ENCODE results near the gene PIM1. TPM values are rescaled to one million over a fixed set of nuclear protein-coding genes. Genes with fewer than 3 reads are reported as not detected.
A peak's percentile ranks its signal among the peaks of the same experiment; 100 is the strongest.

Gene PIM1
- total RNA-seq, 1 donor from 2014 or later = 28.9 TPM

- H3K4me1 ChIP-seq = no peaks in the 10 kb centered on the region
- H3K9me3 ChIP-seq (replicated peaks) = no peaks in the 10 kb centered on the region
- DNase-seq = no peak
- no peaks in the 10 kb centered on the region for H3K36me3 ChIP-seq
- H3K4me3 ChIP-seq = no peak overlapping the region
- intact Hi-C loops (cut with micrococcal nuclease) = loop anchor here (10.0 kb wide), 1 partner anchor 169 kb away; no protein-coding TSS in a partner anchor
- H3K27me3 ChIP-seq (ENCODE audit: low read depth) = no peaks in the 10 kb centered on the region
- TF ChIP-seq, protein P1, sequence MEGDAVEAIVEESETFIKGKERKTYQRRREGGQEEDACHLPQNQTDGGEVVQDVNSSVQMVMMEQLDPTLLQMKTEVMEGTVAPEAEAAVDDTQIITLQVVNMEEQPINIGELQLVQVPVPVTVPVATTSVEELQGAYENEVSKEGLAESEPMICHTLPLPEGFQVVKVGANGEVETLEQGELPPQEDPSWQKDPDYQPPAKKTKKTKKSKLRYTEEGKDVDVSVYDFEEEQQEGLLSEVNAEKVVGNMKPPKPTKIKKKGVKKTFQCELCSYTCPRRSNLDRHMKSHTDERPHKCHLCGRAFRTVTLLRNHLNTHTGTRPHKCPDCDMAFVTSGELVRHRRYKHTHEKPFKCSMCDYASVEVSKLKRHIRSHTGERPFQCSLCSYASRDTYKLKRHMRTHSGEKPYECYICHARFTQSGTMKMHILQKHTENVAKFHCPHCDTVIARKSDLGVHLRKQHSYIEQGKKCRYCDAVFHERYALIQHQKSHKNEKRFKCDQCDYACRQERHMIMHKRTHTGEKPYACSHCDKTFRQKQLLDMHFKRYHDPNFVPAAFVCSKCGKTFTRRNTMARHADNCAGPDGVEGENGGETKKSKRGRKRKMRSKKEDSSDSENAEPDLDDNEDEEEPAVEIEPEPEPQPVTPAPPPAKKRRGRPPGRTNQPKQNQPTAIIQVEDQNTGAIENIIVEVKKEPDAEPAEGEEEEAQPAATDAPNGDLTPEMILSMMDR (IDR thresholded peaks at IDR 0.05; ENCODE audit: borderline replicate concordance) = no peak
- H3K27ac ChIP-seq (replicated peaks) = no peak overlapping the region
Observed at GRCh38 chr6:37204014-37204751, 34.2 kb downstream of the PIM1 start.

GRCh38 chr6:37205175-37205996 is 35.4 kb downstream of the PIM1 start:
- Histone ChIP-seq H3K9me3 (replicated peaks) (no peaks in the 10 kb centered on the region), H3K4me3 (no peak overlapping the region), H3K36me3 (no peaks in the 10 kb centered on the region), H3K27me3 (ENCODE audit: low read depth) (no peaks in the 10 kb centered on the region), H3K27ac (replicated peaks) (no peak overlapping the region), H3K4me1 (no peaks in the 10 kb centered on the region)
- TF ChIP-seq, protein P1 (IDR thresholded peaks at IDR 0.05; ENCODE audit: borderline replicate concordance) = no peak
- no peak for DNase-seq
- intact Hi-C loops (cut with micrococcal nuclease) = loop anchor here (10.0 kb wide), 1 partner anchor 171 kb away; no protein-coding TSS in a partner anchor

- TF ChIP-seq, protein P1 (IDR thresholded peaks at IDR 0.05; ENCODE audit: borderline replicate concordance) = no peak
- intact Hi-C loops (cut with micrococcal nuclease) = loop anchor here (10.0 kb wide), 1 partner anchor 171 kb away; no protein-coding TSS in a partner anchor
Observed at GRCh38 chr6:37205997-37206340, 36.0 kb downstream of the PIM1 start.

DNA sequence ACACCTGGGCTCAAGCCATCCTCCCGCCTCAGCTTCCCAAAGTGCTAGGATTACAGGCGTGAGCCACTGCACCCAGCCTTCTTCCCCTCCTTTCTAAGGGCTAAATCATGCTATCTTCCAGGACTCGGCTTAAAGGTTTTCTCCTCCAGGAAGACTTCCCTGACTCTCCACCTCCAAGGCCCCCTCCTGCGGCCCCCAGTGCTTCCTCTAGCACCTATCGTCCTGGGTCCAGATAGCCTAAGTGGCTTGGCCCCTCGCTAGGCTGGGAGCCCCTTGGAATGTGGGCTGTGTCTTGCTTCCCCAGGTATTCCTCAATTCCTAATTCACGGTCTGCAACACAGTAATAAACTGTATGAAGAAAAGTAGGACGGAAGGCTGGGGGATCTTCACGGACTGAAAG is 36.7 kb downstream of the PIM1 start:
- Histone ChIP-seq H3K27ac (replicated peaks) (no peak overlapping the region), H3K4me1 (no peaks in the 10 kb centered on the region), H3K4me3 (no peak overlapping the region), H3K9me3 (replicated peaks) (no peaks in the 10 kb centered on the region), H3K36me3 (no peaks in the 10 kb centered on the region), H3K27me3 (ENCODE audit: low read depth) (no peaks in the 10 kb centered on the region)
- TF ChIP-seq, protein P1 (IDR thresholded peaks at IDR 0.05; ENCODE audit: borderline replicate concordance) = no peak
- intact Hi-C loops (cut with micrococcal nuclease) = loop anchor here (10.0 kb wide), 1 partner anchor 172 kb away; no protein-coding TSS in a partner anchor
- no peak for DNase-seq

More at GRCh38 chr6:37205997-37206340, 36.0 kb downstream of the PIM1 start:
- no peak overlapping the region for H3K27ac ChIP-seq (replicated peaks)
- DNase-seq = no peak
- no peaks in the 10 kb centered on the region for H3K27me3 ChIP-seq (ENCODE audit: low read depth)
- H3K36me3 ChIP-seq = no peaks in the 10 kb centered on the region
- H3K4me3 ChIP-seq = no peak overlapping the region
- H3K9me3 ChIP-seq (replicated peaks) = no peaks in the 10 kb centered on the region
- no peaks in the 10 kb centered on the region for H3K4me1 ChIP-seq

DNA sequence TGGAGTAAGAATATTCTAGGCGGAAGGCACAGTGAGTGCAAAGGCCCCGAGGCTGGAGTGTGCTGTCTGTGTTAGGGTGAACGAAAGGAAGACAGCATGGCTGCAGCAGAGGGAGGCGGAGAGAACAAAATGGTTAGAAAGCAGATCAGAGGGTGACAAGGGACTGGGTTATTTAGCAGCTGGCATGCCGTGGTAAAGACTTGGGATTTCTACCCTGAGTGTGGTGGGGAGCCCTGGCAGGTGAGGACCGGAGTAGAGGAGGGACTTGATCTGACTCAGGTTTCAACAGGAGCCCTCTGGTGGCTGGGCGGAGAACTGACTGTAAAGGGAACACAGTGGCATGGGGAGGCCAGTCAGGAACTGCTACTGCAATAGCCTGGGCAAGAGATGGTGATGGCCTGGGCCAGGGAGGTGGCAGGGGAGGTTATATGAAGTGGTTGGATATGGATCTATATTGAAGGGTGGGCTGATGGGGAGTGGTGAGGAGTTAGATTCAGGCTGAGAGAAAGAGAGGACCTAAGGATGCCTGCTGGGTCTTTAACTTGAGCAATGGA is 38.0 kb downstream of the PIM1 start:
- Histone ChIP-seq H3K27ac (replicated peaks) (no peak overlapping the region), H3K27me3 (ENCODE audit: low read depth) (no peaks in the 10 kb centered on the region), H3K4me1 (no peaks in the 10 kb centered on the region), H3K9me3 (replicated peaks) (no peaks in the 10 kb centered on the region), H3K36me3 (no peaks in the 10 kb centered on the region), H3K4me3 (no peak overlapping the region)
- intact Hi-C loops (cut with micrococcal nuclease) = loop anchor here (10.0 kb wide), 1 partner anchor 173 kb away; no protein-coding TSS in a partner anchor
- peak; percentile 81 for DNase-seq
- TF ChIP-seq, protein P1 (IDR thresholded peaks at IDR 0.05; ENCODE audit: borderline replicate concordance) = peak; percentile 78
